CD14-positive monocyte (primary cell): ENCODE data around the gene RYK. TPM values are rescaled to one million over a fixed set of nuclear protein-coding genes. Genes with fewer than 3 reads are reported as not detected.

Experiments used
- DNase-seq, 3 donors: peaks; one replicate each; pipeline ENCODE4 v3.0.0-alpha.2; 2011 to 2022
- H2AFZ ChIP-seq: 2 replicates; pipeline ENCODE4 v1.6.0; 2012; ENCODE audit warnings: mild to moderate bottlenecking, low read depth, low read length, inconsistent platforms; ENCODE audit not compliant: insufficient read depth, poor library complexity, severe bottlenecking
- H3K27ac ChIP-seq, 2 donors: 1 replicate in 1 of 2; 2 replicates in 1 of 2; pipeline ENCODE4 v1.5.1; 2012 to 2013; ENCODE audit warnings: low read length in 2 of 2, control low read depth in 1 of 2, inconsistent platforms in 1 of 2, low read depth in 1 of 2, mild to moderate bottlenecking in 1 of 2
- H3K27me3 ChIP-seq, 2 donors: one replicate each; pipeline versions ENCODE4 v1.6.0 to v1.6.1; 2011 to 2013; ENCODE audit warnings: low read length in 2 of 2; ENCODE audit not compliant: control insufficient read depth in 2 of 2, insufficient read depth in 2 of 2
- H3K36me3 ChIP-seq, 2 donors: replicated peaks in 1 of 2; 1 replicate in 1 of 2; 2 replicates in 1 of 2; pipeline versions ENCODE4 v1.5.1 to v1.6.1; 2012 to 2013; ENCODE audit warnings: low read length in 2 of 2, control low read depth in 1 of 2, inconsistent platforms in 1 of 2, mild to moderate bottlenecking in 1 of 2; ENCODE audit not compliant: insufficient read depth in 2 of 2, control insufficient read depth in 1 of 2
- H3K4me1 ChIP-seq, 2 donors: 1 replicate in 1 of 2; 2 replicates in 1 of 2; pipeline versions ENCODE4 v1.5.1 to v1.6.1; 2012 to 2013; ENCODE audit warnings: low read length in 2 of 2, control low read depth in 1 of 2, inconsistent platforms in 1 of 2, mild to moderate bottlenecking in 1 of 2, moderate library complexity in 1 of 2; ENCODE audit not compliant: insufficient read depth in 2 of 2, control insufficient read depth in 1 of 2
- H3K4me2 ChIP-seq: replicated peaks from 2 replicates; pipeline ENCODE3; 2012; ENCODE audit warnings: low read length, moderate library complexity, mild to moderate bottlenecking; ENCODE audit not compliant: poor library complexity, severe bottlenecking; ENCODE audit errors: extremely low read depth
- H3K4me3 ChIP-seq, 3 experiments: fragments of 200-600 bp in 1 of 3; sonication (generic) in 1 of 3; replicated peaks in 1 of 3; 1 replicate in 2 of 3; 2 replicates in 1 of 3; pipeline ENCODE4 v1.5.1; 2011 to 2013; ENCODE audit warnings: low read length in 3 of 3, mild to moderate bottlenecking in 3 of 3, control low read depth in 2 of 3, low read depth in 2 of 3, inconsistent platforms in 1 of 3, moderate library complexity in 1 of 3
- H3K79me2 ChIP-seq: 2 replicates; pipeline ENCODE4 v1.6.0; 2012; ENCODE audit warnings: mild to moderate bottlenecking, control low read depth, inconsistent platforms, low read length, moderate library complexity; ENCODE audit not compliant: insufficient read depth
- H3K9ac ChIP-seq: 2 replicates; pipeline ENCODE4 v1.6.0; 2017; ENCODE audit warnings: low read length, mild to moderate bottlenecking; ENCODE audit not compliant: insufficient read depth, poor library complexity, severe bottlenecking
- H3K9me3 ChIP-seq, 2 donors: replicated peaks in 1 of 2; 1 replicate in 1 of 2; 2 replicates in 1 of 2; pipeline versions ENCODE4 v1.5.1 to v1.6.1; 2012 to 2013; ENCODE audit warnings: low read length in 2 of 2, control low read depth in 1 of 2; ENCODE audit not compliant: control insufficient read depth in 1 of 2, insufficient read depth in 1 of 2
- H4K20me1 ChIP-seq: 2 replicates; pipeline ENCODE4 v1.6.0; 2012; ENCODE audit warnings: mild to moderate bottlenecking, low read length, control low read depth, moderate library complexity; ENCODE audit not compliant: insufficient read depth
- H3K27ac Mint-ChIP-seq, 7 donors: one replicate each; pipeline ENCODE4 v1.8.0; 2020; ENCODE audit warnings: mild to moderate bottlenecking in 7 of 7, mixed read lengths in 7 of 7, moderate library complexity in 6 of 7, inconsistent platforms in 2 of 7
- H3K27me3 Mint-ChIP-seq, 3 donors: one replicate each; pipeline ENCODE4 v1.8.0; 2021 to 2022; ENCODE audit warnings: low read depth in 3 of 3, mild to moderate bottlenecking in 3 of 3, mixed read lengths in 3 of 3, moderate library complexity in 3 of 3, inconsistent platforms in 1 of 3
- H3K36me3 Mint-ChIP-seq, 2 donors: one replicate each; pipeline ENCODE4 v1.8.0; 2020; ENCODE audit warnings: mixed read lengths in 2 of 2, inconsistent platforms in 1 of 2, mild to moderate bottlenecking in 1 of 2
- H3K4me1 Mint-ChIP-seq: one replicate; pipeline ENCODE4 v1.8.0; 2020; ENCODE audit warnings: mild to moderate bottlenecking, mixed read lengths
- H3K4me3 Mint-ChIP-seq, 2 donors: one replicate each; pipeline ENCODE4 v1.8.0; 2020; ENCODE audit warnings: mild to moderate bottlenecking in 2 of 2, mixed read lengths in 2 of 2, moderate library complexity in 1 of 2
- H3K9me3 Mint-ChIP-seq, 7 donors: one replicate each; pipeline ENCODE4 v1.8.0; 2020 to 2022; ENCODE audit warnings: mixed read lengths in 7 of 7, mild to moderate bottlenecking in 6 of 7, moderate library complexity in 6 of 7, inconsistent platforms in 2 of 7
- WGBS: methylation state at CpG from one replicate; pipeline ENCODE4 v1.1.5; 2013; ENCODE audit warnings: missing lambda C conversion rate; ENCODE audit not compliant: insufficient coverage; 5-methylcytosine and 5-hydroxymethylcytosine counted together
- intact Hi-C, 2 donors: fragments of 100-400 bp; cut with micrococcal nuclease; formaldehyde crosslinking; loops; one replicate each; pipeline versions ENCODE4 v1.15.0 to v1.15.1; 2023
- polyA plus RNA-seq, 3 donors: library from polyadenylated mRNA; depleted of rRNA in 1 of 3; unstranded in 2 of 3; stranded (reverse) in 1 of 3; fragments of 300-500 nt in 2 of 3; fragments of >200 nt in 1 of 3; fragmentation: Illumina TruSeq in 2 of 3; gene quantifications; 1 replicate in 2 of 3; 2 replicates in 1 of 3; pipeline ENCODE4 v1.2.3, GENCODE V29; 2012 to 2021
- TF ChIP-seq, protein P1 (sequence below): fragments of 200-600 bp; IDR thresholded peaks from one replicate; pipeline ENCODE4 v1.8.0; 2022; ENCODE audit warnings: antibody characterized with exemption, mild to moderate bottlenecking

The RYK gene
- polyA plus RNA-seq, 3 donors: 3.5 to 14.2 (median 5.0) TPM

DNA sequence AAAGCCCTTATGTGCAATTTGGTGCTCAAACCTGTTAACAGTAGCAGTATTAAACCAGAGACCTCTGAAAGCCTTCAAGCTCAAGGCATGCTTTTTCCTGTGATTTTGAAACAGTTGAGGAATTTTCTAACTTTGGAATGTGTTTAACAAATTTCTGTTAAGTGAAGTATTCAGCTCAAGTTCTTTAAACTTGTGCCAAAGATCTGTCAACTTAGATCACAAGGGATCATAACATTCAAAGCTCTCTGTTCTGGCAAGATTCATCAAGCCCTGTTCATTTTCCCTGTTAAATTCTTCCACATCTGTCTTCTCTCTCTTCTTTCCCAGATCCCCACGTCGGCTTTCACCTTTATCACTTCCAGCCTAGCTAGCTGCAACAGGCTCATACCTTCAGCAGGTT is 28.8 kb upstream of the RYK start:
- Histone ChIP-seq H3K9ac (no peak overlapping the region), H3K4me3 (no peak overlapping the region), H3K27ac (no peak overlapping the region), H3K27me3 (no peaks in the 10 kb centered on the region), H3K9me3 (peaks cover 0 to 5% of the 10 kb centered on the region in 2 donors), H3K4me2 (no peak overlapping the region), H3K36me3 (no peaks in the 10 kb centered on the region), H2AFZ (no peak overlapping the region), H4K20me1 (no peaks in the 10 kb centered on the region), H3K4me1 (no peaks in the 10 kb centered on the region), H3K79me2 (no peaks in the 10 kb centered on the region)
- intact Hi-C loops: no loop called here
- DNase-seq: no peak
- Mint-ChIP-seq H3K36me3 (no peaks in the 10 kb centered on the region), H3K27ac (no peak overlapping the region), H3K9me3 (peaks cover 0 to 15% (median 10%) of the 10 kb centered on the region in 7 donors), H3K27me3 (peaks cover 5 to 9% (median 7%) of the 10 kb centered on the region in 3 donors), H3K4me1 (peaks cover 7% of the 10 kb centered on the region), H3K4me3 (no peak overlapping the region)
- TF ChIP-seq, protein P1, sequence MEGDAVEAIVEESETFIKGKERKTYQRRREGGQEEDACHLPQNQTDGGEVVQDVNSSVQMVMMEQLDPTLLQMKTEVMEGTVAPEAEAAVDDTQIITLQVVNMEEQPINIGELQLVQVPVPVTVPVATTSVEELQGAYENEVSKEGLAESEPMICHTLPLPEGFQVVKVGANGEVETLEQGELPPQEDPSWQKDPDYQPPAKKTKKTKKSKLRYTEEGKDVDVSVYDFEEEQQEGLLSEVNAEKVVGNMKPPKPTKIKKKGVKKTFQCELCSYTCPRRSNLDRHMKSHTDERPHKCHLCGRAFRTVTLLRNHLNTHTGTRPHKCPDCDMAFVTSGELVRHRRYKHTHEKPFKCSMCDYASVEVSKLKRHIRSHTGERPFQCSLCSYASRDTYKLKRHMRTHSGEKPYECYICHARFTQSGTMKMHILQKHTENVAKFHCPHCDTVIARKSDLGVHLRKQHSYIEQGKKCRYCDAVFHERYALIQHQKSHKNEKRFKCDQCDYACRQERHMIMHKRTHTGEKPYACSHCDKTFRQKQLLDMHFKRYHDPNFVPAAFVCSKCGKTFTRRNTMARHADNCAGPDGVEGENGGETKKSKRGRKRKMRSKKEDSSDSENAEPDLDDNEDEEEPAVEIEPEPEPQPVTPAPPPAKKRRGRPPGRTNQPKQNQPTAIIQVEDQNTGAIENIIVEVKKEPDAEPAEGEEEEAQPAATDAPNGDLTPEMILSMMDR: no peak
- WGBS: no CpG with 5 or more reads among the region's 2 CpGs

DNA sequence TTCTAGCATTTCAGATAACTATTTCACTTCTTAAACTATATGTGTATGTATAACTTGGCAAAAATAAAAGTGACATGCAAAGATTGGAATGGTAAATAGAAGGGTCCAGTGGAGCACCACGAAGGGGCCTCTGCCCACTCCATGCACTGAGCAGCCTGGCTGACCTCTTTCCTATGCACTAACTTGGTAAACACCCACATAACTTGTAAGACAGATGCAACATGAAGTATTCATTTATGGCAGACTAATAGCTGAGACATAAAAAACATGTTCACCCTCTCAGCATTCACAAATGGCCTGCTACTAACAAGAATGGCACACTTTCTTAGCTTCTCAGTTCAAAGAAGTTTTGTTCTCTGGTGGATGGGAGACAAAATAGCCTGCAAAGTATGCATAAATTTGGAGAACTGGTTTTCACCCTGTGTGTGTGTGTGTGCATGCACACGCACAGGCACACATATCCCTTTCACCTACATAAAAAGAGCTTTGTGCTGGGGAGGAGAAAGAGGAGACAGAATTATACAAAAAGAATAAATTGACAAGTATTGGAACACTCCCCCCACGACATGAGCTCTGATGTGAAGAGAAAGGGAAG is 26.5 kb upstream of the RYK start:
- Histone ChIP-seq H3K4me2 (no peak overlapping the region), H3K27me3 (peaks cover 0 to 3% of the 10 kb centered on the region in 2 donors), H3K27ac (no peak overlapping the region), H4K20me1 (no peaks in the 10 kb centered on the region), H2AFZ (no peak overlapping the region), H3K9ac (no peak overlapping the region), H3K36me3 (no peaks in the 10 kb centered on the region), H3K4me3 (no peak overlapping the region), H3K9me3 (no peaks in the 10 kb centered on the region), H3K79me2 (no peaks in the 10 kb centered on the region), H3K4me1 (no peaks in the 10 kb centered on the region)
- TF ChIP-seq, protein P1: no peak
- Mint-ChIP-seq H3K4me3 (no peak overlapping the region), H3K4me1 (peaks cover 7% of the 10 kb centered on the region), H3K36me3 (no peaks in the 10 kb centered on the region), H3K27me3 (peaks cover 6 to 10% (median 8%) of the 10 kb centered on the region in 3 donors), H3K27ac (no peak overlapping the region), H3K9me3 (peaks cover 0 to 6% (median 2%) of the 10 kb centered on the region in 7 donors)
- intact Hi-C loops: no loop called here
- WGBS: no CpG with 5 or more reads among the region's 3 CpGs
- no peak for DNase-seq
